GM23248 (cell line): ENCODE results near the gene TRABD. TPM values are rescaled to one million over a fixed set of nuclear protein-coding genes. Genes with fewer than 3 reads are reported as not detected.

Source experiments
- DNase-seq: peaks from one replicate; pipeline ENCODE4 v3.0.0-alpha.2; 2015
- H2AFZ ChIP-seq: fragments of 200-600 bp; sonication (generic); 2 replicates; pipeline ENCODE4 v1.6.1; 2016; ENCODE audit warnings: antibody characterized with exemption
- H3F3A ChIP-seq: fragments of 200-600 bp; sonication (generic); 2 replicates; pipeline ENCODE4 v1.6.1; 2016; ENCODE audit warnings: mild to moderate bottlenecking, antibody characterized with exemption, mixed run types; ENCODE audit not compliant: insufficient read depth
- H3K27ac ChIP-seq: fragments of 200-600 bp; sonication (generic); 2 replicates; pipeline ENCODE4 v1.5.1; 2016; ENCODE audit warnings: mild to moderate bottlenecking
- H3K27me3 ChIP-seq: fragments of 200-600 bp; sonication (generic); replicated peaks from 2 replicates; pipeline ENCODE4 v1.6.1; 2016; ENCODE audit warnings: mild to moderate bottlenecking; ENCODE audit not compliant: insufficient read depth
- H3K36me3 ChIP-seq: fragments of 200-600 bp; sonication (generic); 2 replicates; pipeline ENCODE4 v1.6.1; 2016; ENCODE audit warnings: low read depth, mild to moderate bottlenecking
- H3K4me1 ChIP-seq: fragments of 200-600 bp; sonication (generic); 2 replicates; pipeline ENCODE4 v1.6.1; 2016; ENCODE audit warnings: mild to moderate bottlenecking; ENCODE audit not compliant: insufficient read depth
- H3K4me2 ChIP-seq: fragments of 200-600 bp; sonication (generic); one replicate; pipeline ENCODE4 v1.6.1; 2016; ENCODE audit warnings: mild to moderate bottlenecking; ENCODE audit not compliant: unreplicated experiment
- H3K4me3 ChIP-seq: fragments of 200-600 bp; sonication (generic); 2 replicates; pipeline ENCODE4 v1.5.1; 2016; ENCODE audit warnings: mild to moderate bottlenecking
- H3K79me2 ChIP-seq: fragments of 200-600 bp; sonication (generic); 2 replicates; pipeline ENCODE4 v1.6.1; 2016; ENCODE audit warnings: mild to moderate bottlenecking; ENCODE audit not compliant: insufficient read depth
- H3K9ac ChIP-seq: fragments of 200-600 bp; sonication (generic); 2 replicates; pipeline ENCODE4 v1.6.1; 2016; ENCODE audit warnings: mild to moderate bottlenecking
- H3K9me2 ChIP-seq: fragments of 200-600 bp; sonication (generic); 2 replicates; pipeline ENCODE4 v1.6.1; 2016; ENCODE audit warnings: mixed run types, mild to moderate bottlenecking, moderate library complexity; ENCODE audit not compliant: insufficient read depth
- H3K9me3 ChIP-seq: fragments of 200-600 bp; sonication (generic); one replicate; pipeline ENCODE4 v1.6.1; 2017; ENCODE audit warnings: low read depth
- H4K20me1 ChIP-seq: fragments of 200-600 bp; sonication (generic); 2 replicates; pipeline ENCODE4 v1.6.0; 2016; ENCODE audit not compliant: insufficient read depth
- EZH2 ChIP-seq: fragments of 200-600 bp; sonication (generic); IDR thresholded peaks from 2 replicates; pipeline ENCODE4 v1.6.1; 2018; ENCODE audit warnings: antibody characterized with exemption, mild to moderate bottlenecking; ENCODE audit not compliant: insufficient read depth, poor library complexity, severe bottlenecking
- EZH2phosphoT487 ChIP-seq: fragments of 200-600 bp; sonication (generic); IDR thresholded peaks from 2 replicates; pipeline ENCODE4 v1.6.1; 2018; ENCODE audit warnings: antibody characterized with exemption, moderate library complexity, mild to moderate bottlenecking, low read depth; ENCODE audit not compliant: insufficient read depth
- WGBS, 2 experiments: methylation state at CpG; one replicate each; pipeline ENCODE4 v1.1.6; 2015 to 2017; ENCODE audit warnings: low lambda C conversion rate in 2 of 2, low coverage in 1 of 2; ENCODE audit errors: missing lambda C conversion rate in 2 of 2; 5-methylcytosine and 5-hydroxymethylcytosine counted together
- in situ Hi-C: fragments of 300-500 bp; cut with MboI; formaldehyde crosslinking; loops from 2 replicates; pipeline ENCODE4 v1.15.0; 2020
- polyA plus RNA-seq: library from polyadenylated mRNA; unstranded; fragments of >200 nt; fragmentation: Nextera tagmentation; extraction: Ambion mirVana; gene quantifications from 2 replicates; pipeline ENCODE4 v1.2.1, GENCODE V29; 2016
- total RNA-seq: library from RNA; depleted of rRNA; stranded (reverse); fragments of >200 nt; shearing (Covaris generic); gene quantifications from 2 replicates; pipeline ENCODE4 v1.2.3, GENCODE V29; 2014

The TRABD gene
- total and polyA plus RNA-seq, 2 experiments from 2014 or later: 19.5 to 22.6 TPM

DNA sequence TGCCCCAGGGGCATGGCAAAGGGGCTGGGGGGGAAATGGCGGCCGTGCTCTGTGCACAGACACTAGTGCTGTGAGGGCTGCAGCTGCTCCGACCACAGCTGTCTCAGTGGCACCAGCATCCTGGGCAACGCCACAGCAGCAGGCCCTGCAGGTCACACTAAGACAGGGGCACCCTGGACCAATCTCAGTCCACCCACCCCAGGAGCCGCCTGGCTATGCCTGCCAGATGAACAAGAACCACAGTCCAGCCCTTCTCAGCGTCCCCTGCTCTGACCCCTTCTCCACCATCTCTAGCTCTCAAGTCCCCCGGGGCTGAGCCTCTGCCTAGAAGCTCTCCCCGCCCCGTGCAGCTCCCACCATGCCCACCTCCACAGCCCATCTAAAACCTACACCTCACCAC lies 42.7 kb downstream of the TRABD start:
- 98 to 100% methylated on average over 8 to 9 of the region's 9 CpGs for WGBS, 2 experiments
- in situ Hi-C loops: no loop called here
- Histone ChIP-seq H3F3A (no peaks in the 10 kb centered on the region), H3K27ac (no peak overlapping the region), H3K79me2 (peaks cover 4% of the 10 kb centered on the region; the same call in 1 of the 2 replicates), H4K20me1 (no peaks in the 10 kb centered on the region), H3K27me3 (no peaks in the 10 kb centered on the region), H3K9me2 (no peaks in the 10 kb centered on the region), H3K4me1 (no peaks in the 10 kb centered on the region), H3K36me3 (no peaks in the 10 kb centered on the region; the same call in 1 of the 2 replicates), H3K4me2 (no peak overlapping the region), H3K9ac (no peak overlapping the region), H3K9me3 (no peaks in the 10 kb centered on the region), H3K4me3 (no peak overlapping the region), H2AFZ (no peak overlapping the region)
- TF ChIP-seq EZH2phosphoT487: no peak
- TF ChIP-seq EZH2: no peak
- no peak for DNase-seq

DNA sequence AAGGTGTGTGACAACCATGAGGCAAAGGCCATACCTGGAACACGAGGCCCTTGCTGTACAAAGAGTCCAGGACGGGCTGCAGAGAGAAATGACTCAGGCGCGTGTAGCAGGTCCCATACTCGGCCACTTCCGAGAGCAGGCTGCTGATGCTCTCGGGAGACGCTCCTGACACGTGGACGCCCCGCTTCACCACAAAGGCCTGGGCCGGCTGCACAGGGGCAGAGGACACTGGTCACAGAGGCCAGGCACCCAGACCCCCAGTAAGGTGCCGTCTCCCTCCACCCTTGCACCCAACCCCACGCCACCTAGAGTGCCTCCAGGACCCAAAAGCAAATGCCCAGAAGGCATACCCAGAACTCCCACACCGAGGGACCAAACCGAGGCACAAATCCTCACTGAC lies 43.7 kb downstream of the TRABD start:
- TF ChIP-seq EZH2phosphoT487 (no peak), EZH2 (no peak)
- Histone ChIP-seq H3K9me3 (no peaks in the 10 kb centered on the region), H4K20me1 (no peaks in the 10 kb centered on the region), H3K9me2 (no peaks in the 10 kb centered on the region), H2AFZ (no peak overlapping the region), H3K27me3 (no peaks in the 10 kb centered on the region), H3K4me3 (no peak overlapping the region), H3K27ac (no peak overlapping the region), H3K4me2 (no peak overlapping the region), H3K4me1 (no peaks in the 10 kb centered on the region), H3K79me2 (peaks cover 5% of the 10 kb centered on the region; the same call in 1 of the 2 replicates), H3K36me3 (no peaks in the 10 kb centered on the region; the same call in 1 of the 2 replicates), H3F3A (no peaks in the 10 kb centered on the region), H3K9ac (no peak overlapping the region)
- WGBS, 2 experiments: 87 to 93% methylated on average over 16 of the region's 16 CpGs
- no peak for DNase-seq
- in situ Hi-C loops: no loop called here

DNA sequence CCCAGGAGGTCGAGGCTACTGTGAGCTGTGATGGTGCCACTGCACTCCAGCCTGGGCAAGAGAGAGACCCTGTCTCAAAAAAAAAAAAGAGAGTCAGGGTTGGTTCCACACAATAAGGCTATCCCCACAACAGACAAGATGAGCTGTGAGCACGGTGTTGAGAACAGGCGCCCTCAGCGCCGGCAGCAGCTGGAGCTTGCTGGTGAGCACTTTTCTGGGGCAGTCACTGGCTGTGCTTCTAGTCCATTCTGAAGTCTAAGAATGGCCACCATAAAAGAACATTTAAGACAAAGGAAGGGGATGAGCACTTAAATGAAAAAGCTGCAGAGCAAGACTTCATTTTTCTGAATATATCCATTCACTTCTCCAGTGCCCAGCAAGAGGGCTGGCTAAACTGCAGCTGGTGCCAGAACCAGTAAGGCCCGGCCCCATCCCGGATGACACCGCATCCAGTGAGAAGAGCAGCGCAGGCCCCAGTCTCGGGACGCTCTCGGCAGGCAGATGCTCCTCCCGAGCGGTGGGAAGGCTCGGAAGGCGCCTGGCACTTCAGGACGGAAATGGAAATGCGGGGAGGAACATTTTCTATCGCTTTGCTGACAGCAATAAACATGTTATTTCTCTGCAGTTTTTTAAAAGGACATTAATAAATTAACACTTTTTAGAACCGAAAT lies 46.9 kb downstream of the TRABD start:
- TF ChIP-seq EZH2: no peak
- TF ChIP-seq EZH2phosphoT487: no peak
- H3K4me2 ChIP-seq: no peak overlapping the region
- peaks cover 35% of the 10 kb centered on the region for H3K79me2 ChIP-seq
- 88 to 89% methylated on average over 20 of the region's 20 CpGs for WGBS, 2 experiments
- no peak overlapping the region for H3K27ac ChIP-seq
- in situ Hi-C loops: no loop called here
- H3F3A ChIP-seq: no peaks in the 10 kb centered on the region
- H3K4me1 ChIP-seq: no peaks in the 10 kb centered on the region
- H3K4me3 ChIP-seq: no peak overlapping the region
- H4K20me1 ChIP-seq: no peaks in the 10 kb centered on the region
- DNase-seq: no peak
- H3K9ac ChIP-seq: no peak overlapping the region
- H3K9me3 ChIP-seq: no peaks in the 10 kb centered on the region
- H3K36me3 ChIP-seq: no peaks in the 10 kb centered on the region
- H3K9me2 ChIP-seq: no peaks in the 10 kb centered on the region
- no peaks in the 10 kb centered on the region for H3K27me3 ChIP-seq
- no peak overlapping the region for H2AFZ ChIP-seq

DNA sequence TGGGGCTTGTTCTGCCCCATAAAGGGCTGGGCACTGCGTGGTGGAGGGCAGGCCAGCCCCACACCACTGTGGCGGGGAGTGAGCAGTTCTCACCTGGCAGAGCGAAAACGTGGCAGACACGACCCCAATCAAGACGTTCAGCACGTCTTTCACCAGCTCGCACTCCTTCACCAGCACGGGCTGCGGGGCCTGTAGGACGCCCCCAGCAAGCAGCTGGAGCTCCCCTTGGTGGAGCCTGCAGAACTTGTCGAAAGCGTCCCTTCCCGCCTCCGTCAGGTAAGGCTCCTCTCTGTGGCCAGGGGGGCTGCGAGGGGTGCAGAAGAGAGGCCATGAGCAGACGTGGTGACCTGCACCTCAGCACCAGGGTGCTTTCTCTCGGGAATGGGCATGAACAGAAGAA lies 47.5 kb downstream of the TRABD start:
- Histone ChIP-seq H3F3A (no peaks in the 10 kb centered on the region), H3K4me1 (no peaks in the 10 kb centered on the region), H3K27me3 (no peaks in the 10 kb centered on the region), H3K9ac (no peak overlapping the region), H3K4me2 (no peak overlapping the region), H3K4me3 (no peak overlapping the region), H3K27ac (no peak overlapping the region), H3K9me2 (no peaks in the 10 kb centered on the region), H3K36me3 (no peaks in the 10 kb centered on the region), H2AFZ (no peak overlapping the region), H4K20me1 (no peaks in the 10 kb centered on the region), H3K79me2 (peaks cover 39% of the 10 kb centered on the region), H3K9me3 (no peaks in the 10 kb centered on the region)
- no peak for TF ChIP-seq EZH2
- TF ChIP-seq EZH2phosphoT487: no peak
- DNase-seq: no peak
- 91% methylated on average over 18 of the region's 18 CpGs for WGBS, 2 experiments
- in situ Hi-C loops: no loop called here
